Gastrocnemius medialis (tissue), 4 donors: ENCODE results near the gene MCF2L2. TPM values are rescaled to one million over a fixed set of nuclear protein-coding genes. Genes with fewer than 3 reads are reported as not detected.

Source experiments
- ATAC-seq, 2 donors: fragments of 150-250 bp; one replicate each; pipeline ENCODE4 v1.9.1; 2016
- DNase-seq, 2 donors: peaks; one replicate each; pipeline ENCODE4 v3.0.0-alpha.2; 2019
- H3K27ac ChIP-seq, 4 donors: fragments of 200-600 bp; sonication (generic); 1 replicate in 1 of 4; 2 replicates in 3 of 4; pipeline ENCODE4 v1.5.1; 2016 to 2018; ENCODE audit warnings: mild to moderate bottlenecking in 2 of 4, moderate library complexity in 1 of 4
- H3K27me3 ChIP-seq, 3 donors: fragments of 200-600 bp; sonication (generic) in 2 of 3; 1 replicate in 1 of 3; 2 replicates in 2 of 3; pipeline versions ENCODE4 v1.5.1 to v1.6.0; 2016 to 2019; ENCODE audit warnings: mild to moderate bottlenecking in 1 of 3, moderate library complexity in 1 of 3
- H3K36me3 ChIP-seq, 2 donors: fragments of 200-600 bp; sonication (generic) in 1 of 2; one replicate each; pipeline ENCODE4 v1.5.1; 2017 to 2018
- H3K4me1 ChIP-seq, 2 donors: fragments of 200-600 bp; sonication (generic) in 1 of 2; one replicate each; pipeline ENCODE4 v1.5.1; 2016 to 2017; ENCODE audit warnings: mild to moderate bottlenecking in 2 of 2
- H3K4me3 ChIP-seq, 4 donors: fragments of 200-600 bp; sonication (generic) in 3 of 4; 1 replicate in 1 of 4; 2 replicates in 3 of 4; pipeline ENCODE4 v1.5.1; 2016 to 2019; ENCODE audit warnings: mild to moderate bottlenecking in 2 of 4
- H3K9me3 ChIP-seq, 3 donors: fragments of 200-600 bp; sonication (generic) in 2 of 3; 1 replicate in 1 of 3; 2 replicates in 2 of 3; pipeline ENCODE4 v1.5.1; 2016 to 2019
- CTCF ChIP-seq, 5 experiments: fragments of 450-650 bp in 3 of 5; fragments of 200-600 bp in 2 of 5; sonication (generic) in 2 of 5; IDR thresholded peaks in 4 of 5; conservative IDR thresholded peaks in 1 of 5; 1 replicate in 4 of 5; 2 replicates in 1 of 5; pipeline ENCODE4 v1.5.1; 2016 to 2019; ENCODE audit warnings: antibody characterized with exemption in 5 of 5, mild to moderate bottlenecking in 3 of 5, moderate library complexity in 3 of 5
- POLR2A ChIP-seq, 2 donors: fragments of 450-650 bp; IDR thresholded peaks; one replicate each; pipeline ENCODE4 v1.6.1; 2017; ENCODE audit warnings: antibody characterized with exemption in 2 of 2, mild to moderate bottlenecking in 2 of 2, moderate library complexity in 2 of 2
- in situ Hi-C, 4 donors: fragments of 200-750 bp; cut with MboI; loops; one replicate each; pipeline versions ENCODE4 v1.15.0 to v1.8.0; 2017; ENCODE audit warnings: low sequenced_read_pairs in 4 of 4
- intact Hi-C: fragments of 100-400 bp; cut with DNase I; formaldehyde crosslinking; loops from one replicate; pipeline ENCODE4 v1.15.1; 2023; ENCODE audit warnings: low total_unique reads
- total RNA-seq, 4 donors: library from RNA; depleted of rRNA; stranded (reverse); fragments of >200 nt; gene quantifications; one replicate each; pipeline versions ENCODE4 v1.1.0 to v1.2.3, GENCODE V29; 2016

Gene MCF2L2
- total RNA-seq, 4 donors from 2014 or later = 0.27 to 0.61 (median 0.46) TPM

- no peak overlapping the region for H3K4me3 ChIP-seq
- ATAC-seq (no peak), DNase-seq (no peak)
- intact Hi-C loops = no loop called here
- H3K9me3 ChIP-seq = no peaks in the 10 kb centered on the region
- TF ChIP-seq CTCF (IDR thresholded peaks at IDR 0.05 in 4 of 5, conservative IDR thresholded peaks at IDR 0.05 in 1 of 5) (no peak), POLR2A (IDR thresholded peaks at IDR 0.05) (no peak)
- no peak overlapping the region for H3K27ac ChIP-seq
- no peaks in the 10 kb centered on the region for H3K27me3 ChIP-seq
- in situ Hi-C loops = no loop called here
- no peaks in the 10 kb centered on the region for H3K4me1 ChIP-seq
- H3K36me3 ChIP-seq = no peaks in the 10 kb centered on the region
Measured at GRCh38 chr3:183193762-183194689, 234.4 kb downstream of the MCF2L2 start.

GRCh38 chr3:183192650-183193300 is 235.6 kb downstream of the MCF2L2 start:
- Histone ChIP-seq H3K36me3 (no peaks in the 10 kb centered on the region), H3K4me3 (no peak overlapping the region), H3K4me1 (no peaks in the 10 kb centered on the region), H3K9me3 (no peaks in the 10 kb centered on the region), H3K27ac (no peak overlapping the region), H3K27me3 (no peaks in the 10 kb centered on the region)
- in situ Hi-C loops = no loop called here
- ATAC-seq (no peak), DNase-seq (no peak)
- TF ChIP-seq POLR2A (IDR thresholded peaks at IDR 0.05) = no peak
- TF ChIP-seq CTCF (IDR thresholded peaks at IDR 0.05 in 4 of 5, conservative IDR thresholded peaks at IDR 0.05 in 1 of 5) = no peak
- intact Hi-C loops = no loop called here

- DNase-seq = no peak
- Histone ChIP-seq H3K9me3 (no peaks in the 10 kb centered on the region), H3K27me3 (no peaks in the 10 kb centered on the region), H3K4me1 (no peaks in the 10 kb centered on the region), H3K36me3 (no peaks in the 10 kb centered on the region), H3K4me3 (no peak overlapping the region), H3K27ac (no peak overlapping the region)
- ATAC-seq = no peak
- in situ Hi-C loops (loop anchor here (5.0 to 10.0 kb wide), 3 partner anchors 65 to 198 kb away; no protein-coding TSS in a partner anchor), intact Hi-C loops (no loop called here)
- TF ChIP-seq CTCF (IDR thresholded peaks at IDR 0.05 in 4 of 5, conservative IDR thresholded peaks at IDR 0.05 in 1 of 5) (no peak), POLR2A (IDR thresholded peaks at IDR 0.05) (no peak)
Measured at GRCh38 chr3:183189641-183190040, 238.8 kb downstream of the MCF2L2 start.

- TF ChIP-seq CTCF (IDR thresholded peaks at IDR 0.05 in 4 of 5, conservative IDR thresholded peaks at IDR 0.05 in 1 of 5) (no peak), POLR2A (IDR thresholded peaks at IDR 0.05) (no peak)
- intact Hi-C loops (no loop called here), in situ Hi-C loops (loop anchor here (5.0 to 10.0 kb wide), 3 partner anchors 64 to 198 kb away; no protein-coding TSS in a partner anchor)
- Histone ChIP-seq H3K9me3 (no peaks in the 10 kb centered on the region), H3K4me1 (no peaks in the 10 kb centered on the region), H3K27ac (no peak overlapping the region), H3K36me3 (no peaks in the 10 kb centered on the region), H3K4me3 (no peak overlapping the region), H3K27me3 (no peaks in the 10 kb centered on the region)
- no peak for DNase-seq
- peak in 1 of 2 donors; percentile 26 for ATAC-seq
Measured at GRCh38 chr3:183188895-183189462, 239.4 kb downstream of the MCF2L2 start.
